Testis (tissue), 2 donors: ENCODE results near the gene TBC1D17.

Experiments used
- POLR2A ChIP-seq: fragments of 450-650 bp; IDR thresholded peaks from one replicate; pipeline ENCODE4 v1.6.1; 2017; ENCODE audit warnings: antibody characterized with exemption, mild to moderate bottlenecking, moderate library complexity
- TF ChIP-seq, protein P1 (sequence below), 3 experiments: fragments of 450-650 bp in 2 of 3; fragments of 200-600 bp in 1 of 3; sonication (generic) in 1 of 3; IDR thresholded peaks; one replicate each; pipeline ENCODE4 v1.5.1; 2016 to 2019; ENCODE audit warnings: antibody characterized with exemption in 3 of 3, mild to moderate bottlenecking in 2 of 3, moderate library complexity in 1 of 3

DNA sequence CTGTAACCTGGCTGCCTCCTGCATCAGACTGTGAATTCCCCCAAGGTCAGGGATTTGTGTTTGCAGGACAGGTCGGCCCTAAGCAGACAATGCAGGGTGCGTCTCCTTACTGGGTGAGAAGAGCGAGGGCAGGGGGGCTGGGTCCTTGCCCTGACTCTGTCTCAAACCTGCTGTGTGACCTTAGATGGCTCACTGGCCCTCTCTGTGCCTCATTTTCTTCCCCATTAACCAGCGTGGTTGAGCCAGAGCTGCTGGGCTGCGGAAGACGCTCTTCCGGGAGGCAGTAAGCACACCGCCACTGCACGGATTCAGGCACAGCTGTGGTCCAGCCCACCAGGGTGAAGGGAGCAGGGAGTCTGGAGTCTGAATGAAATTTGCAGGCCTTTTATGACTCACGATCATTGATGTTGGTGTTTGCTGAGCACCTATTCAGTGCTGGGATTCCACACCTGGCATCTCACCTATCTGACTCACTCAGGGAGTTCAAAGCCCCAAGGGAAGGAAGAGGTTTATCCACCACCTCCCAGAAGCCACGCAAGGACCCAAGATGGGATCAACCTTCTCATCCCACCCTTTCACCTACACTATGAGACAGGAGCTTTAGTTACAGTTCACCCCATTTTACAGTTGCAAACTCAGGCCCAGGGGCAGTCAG lies 2.9 kb upstream of the TBC1D17 start:
- TF ChIP-seq, protein P1, sequence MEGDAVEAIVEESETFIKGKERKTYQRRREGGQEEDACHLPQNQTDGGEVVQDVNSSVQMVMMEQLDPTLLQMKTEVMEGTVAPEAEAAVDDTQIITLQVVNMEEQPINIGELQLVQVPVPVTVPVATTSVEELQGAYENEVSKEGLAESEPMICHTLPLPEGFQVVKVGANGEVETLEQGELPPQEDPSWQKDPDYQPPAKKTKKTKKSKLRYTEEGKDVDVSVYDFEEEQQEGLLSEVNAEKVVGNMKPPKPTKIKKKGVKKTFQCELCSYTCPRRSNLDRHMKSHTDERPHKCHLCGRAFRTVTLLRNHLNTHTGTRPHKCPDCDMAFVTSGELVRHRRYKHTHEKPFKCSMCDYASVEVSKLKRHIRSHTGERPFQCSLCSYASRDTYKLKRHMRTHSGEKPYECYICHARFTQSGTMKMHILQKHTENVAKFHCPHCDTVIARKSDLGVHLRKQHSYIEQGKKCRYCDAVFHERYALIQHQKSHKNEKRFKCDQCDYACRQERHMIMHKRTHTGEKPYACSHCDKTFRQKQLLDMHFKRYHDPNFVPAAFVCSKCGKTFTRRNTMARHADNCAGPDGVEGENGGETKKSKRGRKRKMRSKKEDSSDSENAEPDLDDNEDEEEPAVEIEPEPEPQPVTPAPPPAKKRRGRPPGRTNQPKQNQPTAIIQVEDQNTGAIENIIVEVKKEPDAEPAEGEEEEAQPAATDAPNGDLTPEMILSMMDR (IDR thresholded peaks at IDR 0.05): no peak
- TF ChIP-seq POLR2A: no peak
